Measurements from ENCODE around the gene CABP7.

DNA sequence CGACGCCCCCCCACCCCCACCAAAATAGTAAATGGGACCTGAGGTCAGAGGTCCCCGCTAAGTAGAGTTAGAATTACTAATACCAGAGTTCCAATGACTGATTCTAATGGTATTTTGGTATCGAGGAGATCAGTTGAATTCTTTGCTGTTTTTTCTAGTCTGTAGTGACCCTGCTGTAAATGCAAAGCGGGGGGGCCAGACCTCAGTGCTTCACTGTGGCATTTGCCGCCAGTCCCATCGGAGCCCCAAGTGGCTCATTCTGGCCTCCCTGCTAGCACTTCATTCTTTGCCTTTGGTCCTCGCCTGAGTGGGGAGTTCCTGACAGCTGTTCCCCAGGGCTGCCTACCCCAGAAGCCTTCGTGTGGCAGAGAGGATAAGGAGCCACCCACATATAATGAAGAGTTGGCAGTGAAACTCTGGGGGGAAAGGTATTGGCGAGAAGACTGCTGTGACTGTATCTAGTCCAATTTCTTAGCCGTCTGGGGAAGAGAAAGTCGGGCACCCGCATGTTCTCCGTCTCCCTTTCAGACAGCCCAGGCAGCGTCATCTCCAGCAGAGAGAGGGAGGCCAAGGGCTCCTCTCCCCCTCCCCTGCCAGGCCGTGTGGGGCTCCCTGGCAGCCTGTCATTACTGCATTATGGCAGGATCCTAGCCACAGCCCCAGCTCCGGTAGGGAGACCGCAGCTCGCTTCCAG is 19.4 kb upstream of the CABP7 start:
- TF ChIP-seq ZNF644 (CRISPR knock-in tag; IDR thresholded peaks at IDR 0.05; ENCODE audit: low read depth) (no peak), SUZ12 (IDR thresholded peaks at IDR 0.05; ENCODE audit: low read depth, low read length) (no peak), ZNF451 (CRISPR knock-in tag; IDR thresholded peaks at IDR 0.05) (no peak), PAX8 (CRISPR knock-in tag; IDR thresholded peaks at IDR 0.05; ENCODE audit: borderline replicate concordance) (no peak), ZFP41 (CRISPR knock-in tag; IDR thresholded peaks at IDR 0.05; ENCODE audit: borderline replicate concordance) (no peak), MIXL1 (CRISPR knock-in tag; IDR thresholded peaks at IDR 0.05) (no peak), MXI1 (IDR thresholded peaks at IDR 0.05; ENCODE audit: borderline replicate concordance, low read depth, low read length) (no peak), EP300 (IDR thresholded peaks at IDR 0.05; ENCODE audit: low read depth in 2 of 2, low read length in 2 of 2) (no peak), EP300 (CRISPR knock-in tag; IDR thresholded peaks at IDR 0.05; ENCODE audit: borderline replicate concordance) (no peak), AGO1 (IDR thresholded peaks at IDR 0.05; ENCODE audit: low read depth, low read length, poor library complexity, severe bottlenecking) (no peak)
- TF ChIP-seq, protein P1, sequence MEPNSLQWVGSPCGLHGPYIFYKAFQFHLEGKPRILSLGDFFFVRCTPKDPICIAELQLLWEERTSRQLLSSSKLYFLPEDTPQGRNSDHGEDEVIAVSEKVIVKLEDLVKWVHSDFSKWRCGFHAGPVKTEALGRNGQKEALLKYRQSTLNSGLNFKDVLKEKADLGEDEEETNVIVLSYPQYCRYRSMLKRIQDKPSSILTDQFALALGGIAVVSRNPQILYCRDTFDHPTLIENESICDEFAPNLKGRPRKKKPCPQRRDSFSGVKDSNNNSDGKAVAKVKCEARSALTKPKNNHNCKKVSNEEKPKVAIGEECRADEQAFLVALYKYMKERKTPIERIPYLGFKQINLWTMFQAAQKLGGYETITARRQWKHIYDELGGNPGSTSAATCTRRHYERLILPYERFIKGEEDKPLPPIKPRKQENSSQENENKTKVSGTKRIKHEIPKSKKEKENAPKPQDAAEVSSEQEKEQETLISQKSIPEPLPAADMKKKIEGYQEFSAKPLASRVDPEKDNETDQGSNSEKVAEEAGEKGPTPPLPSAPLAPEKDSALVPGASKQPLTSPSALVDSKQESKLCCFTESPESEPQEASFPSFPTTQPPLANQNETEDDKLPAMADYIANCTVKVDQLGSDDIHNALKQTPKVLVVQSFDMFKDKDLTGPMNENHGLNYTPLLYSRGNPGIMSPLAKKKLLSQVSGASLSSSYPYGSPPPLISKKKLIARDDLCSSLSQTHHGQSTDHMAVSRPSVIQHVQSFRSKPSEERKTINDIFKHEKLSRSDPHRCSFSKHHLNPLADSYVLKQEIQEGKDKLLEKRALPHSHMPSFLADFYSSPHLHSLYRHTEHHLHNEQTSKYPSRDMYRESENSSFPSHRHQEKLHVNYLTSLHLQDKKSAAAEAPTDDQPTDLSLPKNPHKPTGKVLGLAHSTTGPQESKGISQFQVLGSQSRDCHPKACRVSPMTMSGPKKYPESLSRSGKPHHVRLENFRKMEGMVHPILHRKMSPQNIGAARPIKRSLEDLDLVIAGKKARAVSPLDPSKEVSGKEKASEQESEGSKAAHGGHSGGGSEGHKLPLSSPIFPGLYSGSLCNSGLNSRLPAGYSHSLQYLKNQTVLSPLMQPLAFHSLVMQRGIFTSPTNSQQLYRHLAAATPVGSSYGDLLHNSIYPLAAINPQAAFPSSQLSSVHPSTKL (CRISPR knock-in tag; IDR thresholded peaks at IDR 0.05): no peak
- TF ChIP-seq, protein P2, sequence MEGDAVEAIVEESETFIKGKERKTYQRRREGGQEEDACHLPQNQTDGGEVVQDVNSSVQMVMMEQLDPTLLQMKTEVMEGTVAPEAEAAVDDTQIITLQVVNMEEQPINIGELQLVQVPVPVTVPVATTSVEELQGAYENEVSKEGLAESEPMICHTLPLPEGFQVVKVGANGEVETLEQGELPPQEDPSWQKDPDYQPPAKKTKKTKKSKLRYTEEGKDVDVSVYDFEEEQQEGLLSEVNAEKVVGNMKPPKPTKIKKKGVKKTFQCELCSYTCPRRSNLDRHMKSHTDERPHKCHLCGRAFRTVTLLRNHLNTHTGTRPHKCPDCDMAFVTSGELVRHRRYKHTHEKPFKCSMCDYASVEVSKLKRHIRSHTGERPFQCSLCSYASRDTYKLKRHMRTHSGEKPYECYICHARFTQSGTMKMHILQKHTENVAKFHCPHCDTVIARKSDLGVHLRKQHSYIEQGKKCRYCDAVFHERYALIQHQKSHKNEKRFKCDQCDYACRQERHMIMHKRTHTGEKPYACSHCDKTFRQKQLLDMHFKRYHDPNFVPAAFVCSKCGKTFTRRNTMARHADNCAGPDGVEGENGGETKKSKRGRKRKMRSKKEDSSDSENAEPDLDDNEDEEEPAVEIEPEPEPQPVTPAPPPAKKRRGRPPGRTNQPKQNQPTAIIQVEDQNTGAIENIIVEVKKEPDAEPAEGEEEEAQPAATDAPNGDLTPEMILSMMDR (CRISPR knock-in tag; IDR thresholded peaks at IDR 0.05): no peak
